K562 (cell line): ENCODE results near the gene MEFV. TPM values are rescaled to one million over a fixed set of nuclear protein-coding genes. Genes with fewer than 3 reads are reported as not detected.
A peak's percentile ranks its signal among the peaks of the same experiment; 100 is the strongest.

Experiments
- ATAC-seq: fragments of 200-7000 bp; cut with Tn5 transposase; 3 replicates; pipeline ENCODE4 v1.9.1; 2020; ENCODE audit warnings: moderate library complexity
- BruUV-seq: library from RNA; stranded (reverse); fragments of 400-500 nt; replicated peaks from 2 replicates; lab custom pipeline; 2021; lab: Mats Ljungman, UMichigan
- CTCF ChIA-PET: fragments of 300-600 bp; formaldehyde crosslinking; extraction: SDS; loops from one replicate; lab custom pipeline; 2021; ENCODE audit warnings: low intra/inter-chr PET ratio; lab: Yijun Ruan, JAX
- POLR2A ChIA-PET: fragments of 300-600, 350-650 bp; sonication (Branson Sonifier 250); formaldehyde crosslinking; extraction: SDS; loops from one replicate; lab custom pipeline; 2021; ENCODE audit warnings: antibody characterized with exemption, inconsistent platforms; lab: Yijun Ruan, JAX
- DNase-seq, 4 experiments: peaks; one replicate each; pipeline versions ENCODE4 v3.0.0 to v3.0.0-alpha.2; 2011 to 2018; ENCODE audit warnings: low spot score in 3 of 4, mixed read lengths in 3 of 4; ENCODE audit errors: extremely low read depth in 1 of 4
- FAIRE-seq: peaks from 2 replicates; lab custom pipeline; 2011; peaks lifted over from hg19 to GRCh38; lab: Jason Lieb, UNC
- H2AFZ ChIP-seq: 2 replicates; pipeline ENCODE4 v1.6.0; 2011; ENCODE audit warnings: low read depth, low read length, control low read depth, inconsistent platforms
- H3K27ac ChIP-seq: fragments of 200-600 bp; 3 replicates; pipeline ENCODE4 v1.8.0; 2011; ENCODE audit warnings: low read depth, mild to moderate bottlenecking, control low read depth, inconsistent platforms, low read length, moderate library complexity, mixed read lengths; ENCODE audit errors: extremely low read depth
- H3K27me3 ChIP-seq, 2 experiments: fragments of 300-600 bp in 1 of 2; 2 replicates in 1 of 2; 3 replicates in 1 of 2; pipeline versions ENCODE4 v1.6.0 to v1.8.0; 2011; ENCODE audit warnings: inconsistent platforms in 2 of 2, low read length in 2 of 2, mild to moderate bottlenecking in 1 of 2, mixed read lengths in 1 of 2, moderate library complexity in 1 of 2; ENCODE audit not compliant: control insufficient read depth in 2 of 2, insufficient read depth in 2 of 2
- H3K36me3 ChIP-seq: fragments of 300-600 bp; 3 replicates; pipeline ENCODE4 v1.8.0; 2011; ENCODE audit warnings: mild to moderate bottlenecking, low read length, inconsistent platforms; ENCODE audit not compliant: control insufficient read depth, insufficient read depth
- H3K4me1 ChIP-seq, 2 experiments: fragments of 200-600 bp in 1 of 2; replicated peaks in 1 of 2; 2 replicates in 1 of 2; 3 replicates in 1 of 2; pipeline versions ENCODE4 v1.5.1 to v1.8.0; 2011; ENCODE audit warnings: inconsistent platforms in 2 of 2, low read length in 2 of 2, mild to moderate bottlenecking in 1 of 2, mixed read lengths in 1 of 2, moderate library complexity in 1 of 2; ENCODE audit not compliant: control insufficient read depth in 2 of 2, insufficient read depth in 2 of 2
- H3K4me2 ChIP-seq: 2 replicates; pipeline ENCODE4 v1.6.1; 2011; ENCODE audit warnings: low read length, control low read depth, inconsistent platforms, mixed read lengths; ENCODE audit not compliant: insufficient read depth
- H3K4me3 ChIP-seq: fragments of 200-600 bp; sonication (generic), shearing (Covaris generic); 2 replicates; pipeline ENCODE4 v1.5.1; 2016; ENCODE audit warnings: control low read depth, inconsistent platforms
- H3K79me2 ChIP-seq: fragments of 200-600 bp; 3 replicates; pipeline ENCODE4 v1.8.0; 2011; ENCODE audit warnings: low read length, inconsistent platforms; ENCODE audit not compliant: control insufficient read depth, insufficient read depth
- H3K9ac ChIP-seq, 2 experiments: 2 replicates each; pipeline versions ENCODE4 v1.6.0 to v1.6.1; 2011; ENCODE audit warnings: low read depth in 2 of 2, low read length in 2 of 2, control low read depth in 1 of 2, inconsistent platforms in 1 of 2, mild to moderate bottlenecking in 1 of 2, mixed read lengths in 1 of 2; ENCODE audit not compliant: insufficient read depth in 1 of 2
- H3K9me1 ChIP-seq: one replicate; pipeline ENCODE4 v1.6.0; 2011; ENCODE audit warnings: inconsistent platforms, mild to moderate bottlenecking, low read length, moderate library complexity; ENCODE audit not compliant: control insufficient read depth, insufficient read depth
- H3K9me3 ChIP-seq: replicated peaks from 2 replicates; pipeline ENCODE4 v1.5.1; 2011; ENCODE audit warnings: low read depth, low read length, inconsistent platforms; ENCODE audit not compliant: control insufficient read depth, insufficient read depth
- H4K20me1 ChIP-seq: replicated peaks from 2 replicates; pipeline ENCODE4 v1.6.1; 2011; ENCODE audit warnings: low read length, inconsistent platforms, mixed read lengths; ENCODE audit not compliant: control insufficient read depth, insufficient read depth
- BACH1 ChIP-seq: fragments of 200-800 bp; sonication (Bioruptor generic); IDR thresholded peaks from 2 replicates; pipeline ENCODE4 v1.6.1; 2016; ENCODE audit warnings: missing genetic modification characterization, missing compliant biosample characterization
- CBX3 ChIP-seq, 2 experiments: IDR thresholded peaks; 1 replicate in 1 of 2; 2 replicates in 1 of 2; pipeline ENCODE4 v1.6.1; 2012; ENCODE audit warnings: inconsistent platforms in 2 of 2, low read length in 2 of 2, borderline replicate concordance in 1 of 2, control low read depth in 1 of 2
- ETV6 ChIP-seq, 3 experiments: fragments of 150-350 bp in 1 of 3; sonication (generic) in 1 of 3; formaldehyde crosslinking in 1 of 3; IDR thresholded peaks; 2 replicates each; pipeline versions ENCODE4 v1.6.1 to v1.8.0; 2014 to 2022; ENCODE audit warnings: borderline replicate concordance in 2 of 3, low read depth in 2 of 3, antibody characterized with exemption in 1 of 3, low read length in 1 of 3, mild to moderate bottlenecking in 1 of 3, missing genetic modification reagents in 1 of 3
- FOXO4 ChIP-seq: fragments of 450-650 bp; formaldehyde crosslinking; IDR thresholded peaks from 2 replicates; pipeline ENCODE4 v1.4.0; 2020; ENCODE audit warnings: mild to moderate bottlenecking, moderate library complexity
- GTF2E2 ChIP-seq: fragments of 200-800 bp; sonication (Bioruptor generic); IDR thresholded peaks from 2 replicates; pipeline ENCODE4 v1.6.1; 2016; ENCODE audit warnings: missing genetic modification characterization, missing compliant biosample characterization
- ILF3 ChIP-seq: fragments of 450-650 bp; IDR thresholded peaks from 2 replicates; pipeline ENCODE4 v1.6.1; 2018; ENCODE audit warnings: antibody characterized with exemption, mild to moderate bottlenecking, moderate library complexity, borderline replicate concordance
- NFXL1 ChIP-seq: fragments of 450-650 bp; formaldehyde crosslinking; IDR thresholded peaks from 2 replicates; pipeline ENCODE4 v1.4.0; 2021; ENCODE audit warnings: mild to moderate bottlenecking
- RAD51 ChIP-seq: fragments of 450-650 bp; IDR thresholded peaks from 2 replicates; pipeline ENCODE4 v1.7.1; 2016; ENCODE audit warnings: low read depth, mild to moderate bottlenecking, borderline replicate concordance
- SMC3 ChIP-seq: conservative IDR thresholded peaks from 2 replicates; pipeline ENCODE4 v1.6.1; 2011; ENCODE audit warnings: low read depth, low read length, improper control_type of control experiment; ENCODE audit not compliant: insufficient read depth
- SREBF1 ChIP-seq: fragments of 150-350 bp; IDR thresholded peaks from 2 replicates; pipeline ENCODE4 v1.6.1; 2014; ENCODE audit warnings: antibody characterized with exemption, low read depth, low read length, borderline replicate concordance
- TAF1 ChIP-seq: IDR thresholded peaks from 2 replicates; pipeline ENCODE4 v1.6.1; 2011; ENCODE audit warnings: mild to moderate bottlenecking, low read length, moderate library complexity; ENCODE audit not compliant: insufficient read depth, control insufficient read depth, severe bottlenecking; ENCODE audit errors: extremely low read depth
- TAL1 ChIP-seq: fragments of 450-650 bp; IDR thresholded peaks from 2 replicates; pipeline ENCODE4 v1.6.1; 2016; ENCODE audit warnings: mild to moderate bottlenecking
- XRCC4 ChIP-seq: IDR thresholded peaks from one replicate; pipeline ENCODE4 v1.6.1; 2011; ENCODE audit not compliant: insufficient read depth, insufficient read length; ENCODE audit errors: extremely low read depth
- ZFX ChIP-seq: sonication (generic); formaldehyde crosslinking; IDR thresholded peaks from 2 replicates; pipeline ENCODE4 v1.8.0; 2022; ENCODE audit warnings: mild to moderate bottlenecking, missing genetic modification reagents, moderate library complexity
- ZNF224 ChIP-seq: sonication (generic); formaldehyde crosslinking; IDR thresholded peaks from 2 replicates; pipeline ENCODE4 v1.8.0; 2022; ENCODE audit warnings: mild to moderate bottlenecking, missing genetic modification reagents
- ZNF512 ChIP-seq: IDR thresholded peaks from 2 replicates; pipeline ENCODE4 v1.6.1; 2016; ENCODE audit warnings: missing genetic modification characterization, missing compliant biosample characterization
- WGBS: fragments of 100-300 bp; shearing (Covaris generic); methylation state at CpG from one replicate; pipeline ENCODE4 v1.1.6; 2016; ENCODE audit warnings: low coverage, mixed read lengths; ENCODE audit not compliant: insufficient coverage; ENCODE audit errors: missing lambda C conversion rate; 5-methylcytosine and 5-hydroxymethylcytosine counted together
- in situ Hi-C: fragments of 300-500 bp; cut with MboI; formaldehyde crosslinking; loops from 4 replicates; pipeline ENCODE4 v1.15.0; 2018; ENCODE audit warnings: inconsistent platforms, mixed read lengths
- intact Hi-C: fragments of 100-400 bp; cut with micrococcal nuclease; formaldehyde crosslinking; loops from 2 replicates; pipeline ENCODE4 v1.14.2; 2022
- polyA plus RNA-seq, 8 experiments: library from polyadenylated mRNA; depleted of rRNA in 4 of 8; stranded (reverse) in 5 of 8; unstranded in 3 of 8; fragments of >200 nt; fragmentation: Nextera tagmentation in 2 of 8; fragmentation: Illumina TruSeq in 1 of 8; extraction: Ambion mirVana in 2 of 8; extraction: Trizol in 1 of 8; gene quantifications; 2 replicates each; pipeline versions ENCODE4 v1.2.1 to v1.2.3, GENCODE V29; 2011 to 2014; ENCODE audit warnings: inconsistent platforms in 1 of 8, missing spikeins in 1 of 8
- total RNA-seq, 7 experiments: library from RNA; depleted of rRNA in 6 of 7; stranded (reverse); fragments of >200 nt in 6 of 7; fragmentation: Illumina TruSeq in 2 of 7; extraction: Trizol in 2 of 7; gene quantifications; 2 replicates each; pipeline versions ENCODE4 v1.2.1 to v1.2.3, GENCODE V29; 2011 to 2021; ENCODE audit warnings: low replicate concordance in 1 of 7
- TF ChIP-seq, protein P1 (sequence below): fragments of 250-450 bp; sonication (Bioruptor Pico); IDR thresholded peaks from 2 replicates; pipeline ENCODE4 v1.5.1; 2021; ENCODE audit warnings: mild to moderate bottlenecking

Gene MEFV
- total and polyA plus RNA-seq, 9 of the 15 experiments (the other 6 are each of a cell fraction or from before 2014, with no cell fraction given): 0.14 TPM; not detected in 8

GRCh38 chr16:3234543-3234856 is 21.9 kb downstream of the MEFV start:
- Histone ChIP-seq H3K9me3 (peaks cover 4% of the 10 kb centered on the region; the same call in 1 of the 2 replicates), H2AFZ (peak overlapping the region; percentile 100), H3K4me2 (peak overlapping the region; percentile 95), H3K36me3 (peaks cover 39% of the 10 kb centered on the region), H3K9me1 (no peaks in the 10 kb centered on the region), H3K79me2 (peaks cover 16% of the 10 kb centered on the region), H4K20me1 (no peaks in the 10 kb centered on the region), H3K27ac (peak overlapping the region; percentile 92), H3K4me3 (peak overlapping the region; percentile 74), H3K27me3 (no peaks in the 10 kb centered on the region), H3K9ac (peak overlapping the region; percentile 88 to 98), H3K4me1 (peaks cover 6 to 12% of the 10 kb centered on the region in 2 experiments; a peak in 4 of 5 replicates)
- DNase-seq: no peak
- BruUV-seq: no TSS peak
- ATAC-seq: no peak
- intact Hi-C loops: no loop called here
- in situ Hi-C loops: no loop called here
- ChIA-PET POLR2A (interaction anchor here (0.5 to 1.0 kb wide), 6 partner anchors 9 to 1136 kb away, joined by 3 to 4 read pairs (median 3); no protein-coding TSS in a partner anchor), CTCF (no interaction called here)
- 5% methylated on average over 18 of the region's 18 CpGs for WGBS
- FAIRE-seq: peak; percentile 35
- TF ChIP-seq RAD51 (no peak), ZNF512 (tag) (no peak), XRCC4 (no peak), NFXL1 (CRISPR knock-in tag) (no peak), SMC3 (no peak), ZNF224 (CRISPR knock-in tag) (no peak), TAL1 (no peak), BACH1 (tag) (no peak), ETV6 (IDR thresholded peaks at IDR 0.05; ENCODE audit: borderline replicate concordance in 1 of 2, low read depth in 2 of 2, low read length in 1 of 2) (no peak), ETV6 (CRISPR knock-in tag; IDR thresholded peaks at IDR 0.05; ENCODE audit: borderline replicate concordance) (no peak), GTF2E2 (no peak), SREBF1 (no peak), FOXO4 (no peak), ZFX (no peak), CBX3 (IDR thresholded peaks at IDR 0.05; ENCODE audit: borderline replicate concordance in 1 of 2, low read length in 2 of 2) (0 out of 3 replicates have a peak, but pooled peaks of 1 of the 2 experiments have one; percentile 4), TAF1 (no peak), ILF3 (no peak)
- TF ChIP-seq, protein P1, sequence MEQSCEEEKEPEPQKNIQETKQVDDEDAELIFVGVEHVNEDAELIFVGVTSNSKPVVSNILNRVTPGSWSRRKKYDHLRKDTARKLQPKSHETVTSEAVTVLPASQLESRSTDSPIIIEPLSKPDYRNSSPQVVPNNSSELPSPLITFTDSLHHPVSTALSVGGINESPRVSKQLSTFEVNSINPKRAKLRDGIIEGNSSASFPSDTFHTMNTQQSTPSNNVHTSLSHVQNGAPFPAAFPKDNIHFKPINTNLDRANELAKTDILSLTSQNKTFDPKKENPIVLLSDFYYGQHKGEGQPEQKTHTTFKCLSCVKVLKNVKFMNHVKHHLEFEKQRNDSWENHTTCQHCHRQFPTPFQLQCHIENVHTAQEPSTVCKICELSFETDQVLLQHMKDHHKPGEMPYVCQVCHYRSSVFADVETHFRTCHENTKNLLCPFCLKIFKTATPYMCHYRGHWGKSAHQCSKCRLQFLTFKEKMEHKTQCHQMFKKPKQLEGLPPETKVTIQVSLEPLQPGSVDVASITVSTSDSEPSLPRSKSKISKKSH (CRISPR knock-in tag): peak; percentile 46; the same call in 1 of the 2 replicates
